Pancreas (tissue), 10 donors: ENCODE results near the gene TMEM132C. TPM values are rescaled to one million over a fixed set of nuclear protein-coding genes. Genes with fewer than 3 reads are reported as not detected.

Source experiments
- ATAC-seq, 4 donors: fragments of 200-7000 bp; cut with Tn5 transposase; one replicate each; pipeline versions ENCODE4 v1.8.0 to v1.9.1; 2020; ENCODE audit warnings: mild to moderate bottlenecking in 4 of 4, moderate library complexity in 4 of 4
- DNase-seq, 6 donors: peaks; one replicate each; pipeline ENCODE4 v3.0.0-alpha.2; 2020
- FAIRE-seq: peaks from 2 replicates; lab custom pipeline; 2012; peaks lifted over from hg19 to GRCh38; lab: Jason Lieb, UNC
- H3K27ac ChIP-seq, 4 donors: fragments of 200-600 bp; sonication (generic); 1 replicate in 3 of 4; 2 replicates in 1 of 4; pipeline versions ENCODE4 v1.5.0 to v1.8.0; 2020
- H3K27me3 ChIP-seq, 4 donors: fragments of 200-600 bp; one replicate each; pipeline ENCODE4 v1.8.0; 2021
- H3K36me3 ChIP-seq, 3 donors: fragments of 200-600 bp; sonication (generic) in 1 of 3; one replicate each; pipeline versions ENCODE4 v1.5.0 to v1.8.0; 2020 to 2021
- H3K4me1 ChIP-seq, 3 donors: fragments of 200-600 bp; one replicate each; pipeline ENCODE4 v1.8.0; 2021
- H3K4me3 ChIP-seq, 4 donors: fragments of 200-600 bp; sonication (generic) in 2 of 4; one replicate each; pipeline versions ENCODE4 v1.5.0 to v1.8.0; 2020 to 2021
- H3K9me3 ChIP-seq, 4 donors: fragments of 200-600 bp; one replicate each; pipeline ENCODE4 v1.8.0; 2021
- WGBS, 2 donors: extraction: QIAGEN DNeasy Blood & Tissue Kit; methylation state at CpG; one replicate each; pipeline ENCODE4 v1.1.7; 2013; 5-methylcytosine and 5-hydroxymethylcytosine counted together
- intact Hi-C, 3 donors: fragments of 100-400 bp; cut with DNase I; formaldehyde crosslinking; loops; one replicate each; pipeline versions ENCODE4 v1.11.1 to v1.14.2; 2022
- polyA plus RNA-seq, 2 donors: library from polyadenylated mRNA; stranded (reverse); fragments of 200-250 nt; gene quantifications; one replicate each; pipeline ENCODE4 v1.2.3, GENCODE V29; 2013
- total RNA-seq, 6 donors: library from RNA; stranded (reverse); fragmentation: NEBNext Ultra II Directional in 4 of 6; extraction: Animal tissue kit (Norgen Biotek cat#: 25700) in 4 of 6; gene quantifications; one replicate each; pipeline versions ENCODE4 v1.2.1 to v1.2.4, GENCODE V29; 2021 to 2023
- TF ChIP-seq, protein P1 (sequence below), 4 donors: fragments of 200-600 bp; sonication (generic) in 3 of 4; IDR thresholded peaks; one replicate each; pipeline versions ENCODE4 v1.5.0 to v1.8.0; 2021; ENCODE audit warnings: antibody characterized with exemption in 4 of 4
- donor health status: healthy with polysubstance abuse.
- donor health status: DM: no; HTN: no; CAD: no; lungs with moderate emphysema.
- donor health status: DM: no; HTN: no; CAD: no.
- donor health status: control.
- donor health status: control.
- donor health status: Bipolar disorder and iron deficiency.
- donor health status: DM: yes; HTN: yes; CAD: no.
- donor health status: DM: no; HTN: no; CAD: no.
- donor health status: DM: no; HTN: no; CAD: no.
- donor health status: DM: yes; HTN: yes; CAD: no.

Gene TMEM132C
- total and polyA plus RNA-seq, 8 donors: 0.63 to 5.8 (median 3.1) TPM

- intact Hi-C loops: no loop called here
- DNase-seq (no peak), FAIRE-seq (no peak), ATAC-seq (no peak)
- Histone ChIP-seq H3K4me3 (no peak overlapping the region), H3K36me3 (no peaks in the 10 kb centered on the region), H3K27me3 (no peaks in the 10 kb centered on the region), H3K27ac (no peak overlapping the region), H3K4me1 (no peaks in the 10 kb centered on the region), H3K9me3 (no peaks in the 10 kb centered on the region)
- 49 to 51% methylated on average over 6 of the region's 6 CpGs for WGBS, 2 donors
- TF ChIP-seq, protein P1, sequence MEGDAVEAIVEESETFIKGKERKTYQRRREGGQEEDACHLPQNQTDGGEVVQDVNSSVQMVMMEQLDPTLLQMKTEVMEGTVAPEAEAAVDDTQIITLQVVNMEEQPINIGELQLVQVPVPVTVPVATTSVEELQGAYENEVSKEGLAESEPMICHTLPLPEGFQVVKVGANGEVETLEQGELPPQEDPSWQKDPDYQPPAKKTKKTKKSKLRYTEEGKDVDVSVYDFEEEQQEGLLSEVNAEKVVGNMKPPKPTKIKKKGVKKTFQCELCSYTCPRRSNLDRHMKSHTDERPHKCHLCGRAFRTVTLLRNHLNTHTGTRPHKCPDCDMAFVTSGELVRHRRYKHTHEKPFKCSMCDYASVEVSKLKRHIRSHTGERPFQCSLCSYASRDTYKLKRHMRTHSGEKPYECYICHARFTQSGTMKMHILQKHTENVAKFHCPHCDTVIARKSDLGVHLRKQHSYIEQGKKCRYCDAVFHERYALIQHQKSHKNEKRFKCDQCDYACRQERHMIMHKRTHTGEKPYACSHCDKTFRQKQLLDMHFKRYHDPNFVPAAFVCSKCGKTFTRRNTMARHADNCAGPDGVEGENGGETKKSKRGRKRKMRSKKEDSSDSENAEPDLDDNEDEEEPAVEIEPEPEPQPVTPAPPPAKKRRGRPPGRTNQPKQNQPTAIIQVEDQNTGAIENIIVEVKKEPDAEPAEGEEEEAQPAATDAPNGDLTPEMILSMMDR (IDR thresholded peaks at IDR 0.05): no peak
These were observed 24.0 kb downstream of the TMEM132C start for GRCh38 chr12:128290938-128291337.

DNA sequence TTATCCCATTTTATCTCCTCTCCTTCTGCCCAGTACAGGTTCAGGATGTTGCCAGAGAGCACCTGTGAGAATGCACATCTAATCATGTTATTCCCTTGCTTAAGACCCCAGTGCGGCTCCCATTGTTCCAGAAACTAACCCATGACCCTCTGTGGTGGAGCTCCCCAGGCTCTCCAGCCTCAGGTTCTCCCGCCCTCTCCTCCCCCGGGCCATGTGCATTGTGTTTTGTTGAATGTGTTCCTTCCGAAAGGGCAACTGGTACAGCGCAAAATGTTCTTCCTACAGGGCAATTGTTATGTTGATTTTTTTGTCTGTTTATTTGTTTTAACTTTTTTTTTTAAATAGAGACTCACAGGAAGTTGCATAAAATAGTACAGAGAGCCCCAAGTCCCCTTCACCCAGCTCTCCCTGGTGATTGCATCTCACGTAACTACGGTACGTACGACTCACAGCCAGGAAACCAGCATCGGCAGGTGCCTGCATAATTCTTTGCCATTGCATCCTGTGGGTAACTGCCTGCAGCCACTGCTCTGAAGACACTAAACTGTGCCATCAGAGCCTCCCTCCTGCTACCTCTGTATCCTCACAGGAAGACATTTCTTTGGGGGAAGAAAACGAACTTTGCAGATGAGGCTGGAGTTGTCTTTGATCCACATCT is 31.2 kb downstream of the TMEM132C start:
- no peaks in the 10 kb centered on the region for H3K9me3 ChIP-seq
- FAIRE-seq (no peak), ATAC-seq (no peak), DNase-seq (no peak)
- H3K4me1 ChIP-seq: no peaks in the 10 kb centered on the region
- intact Hi-C loops: no loop called here
- no peaks in the 10 kb centered on the region for H3K36me3 ChIP-seq
- H3K27ac ChIP-seq: no peak overlapping the region
- 40 to 43% methylated on average over 11 of the region's 11 CpGs for WGBS, 2 donors
- H3K4me3 ChIP-seq: no peak overlapping the region
- no peaks in the 10 kb centered on the region for H3K27me3 ChIP-seq
- TF ChIP-seq, protein P1 (IDR thresholded peaks at IDR 0.05): no peak

GRCh38 chr12:128305336-128305892 is 38.4 kb downstream of the TMEM132C start:
- intact Hi-C loops: no loop called here
- ATAC-seq (no peak), DNase-seq (no peak), FAIRE-seq (no peak)
- 68 to 72% methylated on average over 10 of the region's 10 CpGs for WGBS, 2 donors
- Histone ChIP-seq H3K4me1 (no peaks in the 10 kb centered on the region), H3K36me3 (no peaks in the 10 kb centered on the region), H3K4me3 (no peak overlapping the region), H3K27me3 (peaks cover 0 to 2% (median 0%) of the 10 kb centered on the region in 4 donors), H3K27ac (no peak overlapping the region), H3K9me3 (no peaks in the 10 kb centered on the region)
- TF ChIP-seq, protein P1 (IDR thresholded peaks at IDR 0.05): no peak

DNA sequence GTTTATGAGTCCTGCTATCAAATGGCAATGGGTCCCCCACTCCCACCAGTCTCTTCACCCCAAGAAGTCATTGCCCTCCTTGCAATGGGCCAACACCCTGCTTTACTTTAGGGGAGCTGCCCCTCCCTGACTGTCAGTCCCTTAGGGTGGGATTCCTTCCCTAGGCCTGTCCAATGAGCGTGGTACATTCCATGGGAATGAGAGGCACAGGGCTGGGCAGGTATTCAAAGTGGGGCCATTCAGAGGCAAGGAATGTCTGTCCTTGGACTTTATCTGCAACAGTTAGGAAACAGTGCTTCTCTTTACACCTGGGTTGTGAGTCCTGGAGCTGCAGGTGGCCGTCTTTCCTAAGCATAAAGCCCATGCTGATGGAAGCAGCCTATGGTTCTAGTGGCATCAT is 40.8 kb downstream of the TMEM132C start:
- no peak overlapping the region for H3K4me3 ChIP-seq

More for the DNA sequence above, 40.8 kb downstream of the TMEM132C start:
- Histone ChIP-seq H3K9me3 (no peaks in the 10 kb centered on the region), H3K4me1 (no peaks in the 10 kb centered on the region), H3K36me3 (no peaks in the 10 kb centered on the region), H3K27ac (no peak overlapping the region), H3K27me3 (peaks cover 0 to 4% (median 0%) of the 10 kb centered on the region in 4 donors)
- intact Hi-C loops: no loop called here
- ATAC-seq (peak in 2 of 4 donors; percentile 21 to 22), FAIRE-seq (no peak), DNase-seq (no peak)
- WGBS, 2 donors: 29 to 41% methylated on average over 2 of the region's 2 CpGs
- TF ChIP-seq, protein P1 (IDR thresholded peaks at IDR 0.05): no peak
